ENCODE results near the gene TRMT44.
A peak's percentile ranks its signal among the peaks of the same experiment; 100 is the strongest.

Gene TRMT44

DNA sequence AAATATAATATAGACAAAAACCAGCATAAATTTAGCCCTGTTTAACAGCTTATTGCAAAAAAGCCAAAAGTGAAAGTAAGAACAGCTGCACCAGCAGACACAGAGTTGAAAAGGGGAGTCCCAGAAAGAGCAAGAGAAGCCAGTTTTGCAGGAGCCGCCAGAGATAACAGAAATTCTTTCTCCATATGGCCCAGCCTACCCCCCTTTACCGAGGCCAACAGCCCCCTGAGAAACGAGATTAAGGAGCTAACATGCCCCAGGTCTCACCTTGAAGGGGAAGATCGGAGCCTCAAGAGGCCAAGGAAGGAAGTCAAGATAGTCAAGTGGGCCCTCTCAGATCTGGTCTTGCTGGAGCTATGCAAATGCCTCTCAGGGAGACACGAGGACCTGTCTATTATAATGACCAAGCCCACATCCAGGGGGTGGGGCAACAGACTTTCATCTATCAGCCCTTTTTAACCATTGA, 4.9 kb upstream of the TRMT44 start:
- DNase-seq (ENCODE audit: low read depth), result no peak

DNA sequence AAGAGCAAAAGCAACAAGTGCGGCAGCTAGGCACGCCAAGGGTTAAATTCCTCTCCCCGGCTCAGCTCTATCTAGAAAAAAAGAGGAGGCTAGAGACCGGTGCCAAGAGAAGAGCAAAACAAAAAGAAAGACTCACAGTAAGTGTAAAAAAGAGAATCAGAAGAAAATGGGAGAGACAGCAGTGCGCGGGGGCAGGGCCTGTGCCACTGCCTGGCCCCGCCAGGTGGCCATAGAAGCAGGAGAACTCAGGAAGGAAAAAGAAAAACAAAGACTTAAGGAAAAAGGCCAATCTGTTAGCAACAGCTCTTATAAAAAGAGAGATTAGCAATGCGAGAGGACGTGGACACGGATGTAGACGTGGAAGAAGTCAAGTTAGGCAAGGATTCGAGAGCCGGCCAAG, 3.3 kb upstream of the TRMT44 start:
- no peak for DNase-seq (ENCODE audit: low read depth)

DNA sequence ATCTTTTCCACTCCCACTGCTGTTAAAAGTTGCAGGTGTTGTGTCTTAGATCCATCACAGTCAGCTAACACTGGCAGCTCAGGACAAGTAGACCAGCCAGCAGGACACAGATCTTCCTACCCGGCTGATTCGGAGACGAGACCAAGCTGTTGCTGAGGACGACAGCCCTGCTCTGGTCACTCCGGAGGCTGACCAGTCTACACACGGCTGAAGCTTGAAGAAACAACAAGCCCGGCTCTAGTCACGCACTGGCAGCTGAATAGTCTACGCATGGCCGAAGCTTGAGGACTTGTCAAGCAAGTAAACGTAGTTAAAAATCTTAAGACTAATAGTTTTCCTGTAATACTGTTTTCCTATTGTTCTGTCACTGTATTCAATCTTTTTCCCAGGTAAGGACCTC, 1.8 kb upstream of the TRMT44 start:
- DNase-seq (ENCODE audit: low read depth), result no peak

DNA sequence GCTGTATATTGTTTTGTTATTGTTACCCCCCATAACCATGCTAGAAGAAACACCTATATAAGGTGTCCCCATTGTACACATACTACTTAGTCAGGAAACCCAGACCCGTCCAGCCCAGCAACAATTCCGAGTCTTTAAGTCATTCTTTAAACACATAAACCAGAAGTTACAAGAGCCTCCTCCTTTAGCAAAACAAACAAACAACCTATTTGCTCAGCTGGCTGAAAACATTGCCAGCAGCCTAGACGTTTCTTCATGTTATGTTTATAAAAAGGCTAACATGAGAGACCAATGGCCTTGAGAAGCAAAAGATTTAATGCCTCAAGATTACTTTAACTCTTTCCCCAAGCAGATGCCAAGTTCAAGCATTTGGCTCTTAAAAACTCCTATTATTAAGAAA, 1.4 kb upstream of the TRMT44 start:
- DNase-seq (ENCODE audit: low read depth), result no peak

DNA sequence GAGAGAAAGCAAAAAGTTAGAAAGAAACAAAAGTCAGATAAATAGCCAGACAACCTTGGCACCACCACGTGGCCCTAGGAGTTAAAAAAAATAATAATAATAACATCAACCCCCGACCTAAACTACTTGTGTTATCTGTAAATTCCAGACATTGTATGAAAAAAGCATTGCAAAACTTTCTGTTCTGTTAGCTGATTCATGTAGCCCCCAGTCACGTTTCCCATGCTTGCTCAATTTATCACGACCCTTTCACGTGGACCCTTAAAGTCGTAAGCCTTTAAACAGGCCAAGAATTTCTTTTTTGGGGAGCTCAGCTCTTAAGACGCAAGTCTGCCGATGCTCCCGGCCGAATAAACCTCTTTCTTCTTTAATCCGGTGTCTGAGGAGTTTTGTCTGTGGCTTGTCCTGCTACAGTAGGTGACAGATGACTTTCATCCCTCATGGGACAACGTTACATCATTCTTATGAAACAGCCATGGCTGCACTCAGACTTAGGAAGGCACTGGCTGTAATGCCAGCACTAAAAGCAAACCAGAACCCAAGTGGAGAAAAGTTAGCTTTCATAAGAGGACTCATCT, 574 bp upstream of the TRMT44 start:
- no peak for DNase-seq (ENCODE audit: low read depth)

DNA sequence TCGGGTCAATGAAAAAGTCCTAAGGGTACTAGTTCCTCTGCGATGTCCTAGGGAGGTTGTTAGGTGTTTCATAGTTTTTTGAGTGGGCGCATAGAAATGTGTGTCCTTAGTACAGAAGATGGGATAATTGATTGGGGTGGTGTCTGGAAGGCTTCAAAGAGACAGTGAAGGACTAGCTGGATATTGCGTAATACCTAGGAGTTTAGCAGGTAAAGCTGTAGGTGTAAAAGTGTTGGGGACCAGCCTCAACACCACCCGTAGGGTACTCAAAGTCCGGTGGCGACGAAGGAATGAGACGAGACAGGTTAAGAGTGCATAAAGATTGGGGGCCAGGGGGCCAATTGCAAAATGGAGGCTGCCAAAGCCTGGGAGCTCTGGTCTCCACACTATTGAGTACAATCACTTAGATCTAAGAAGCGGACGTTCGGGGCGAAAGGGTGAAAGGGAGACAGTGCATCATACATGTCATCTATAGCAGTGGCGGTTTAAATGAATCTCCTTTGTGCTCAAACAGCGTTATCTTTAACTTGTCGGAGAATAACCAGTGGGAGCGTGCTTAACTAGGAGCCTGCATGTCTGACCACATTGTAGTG, 1.0 kb downstream of the TRMT44 start:
- no peak for DNase-seq (ENCODE audit: low read depth)

DNA sequence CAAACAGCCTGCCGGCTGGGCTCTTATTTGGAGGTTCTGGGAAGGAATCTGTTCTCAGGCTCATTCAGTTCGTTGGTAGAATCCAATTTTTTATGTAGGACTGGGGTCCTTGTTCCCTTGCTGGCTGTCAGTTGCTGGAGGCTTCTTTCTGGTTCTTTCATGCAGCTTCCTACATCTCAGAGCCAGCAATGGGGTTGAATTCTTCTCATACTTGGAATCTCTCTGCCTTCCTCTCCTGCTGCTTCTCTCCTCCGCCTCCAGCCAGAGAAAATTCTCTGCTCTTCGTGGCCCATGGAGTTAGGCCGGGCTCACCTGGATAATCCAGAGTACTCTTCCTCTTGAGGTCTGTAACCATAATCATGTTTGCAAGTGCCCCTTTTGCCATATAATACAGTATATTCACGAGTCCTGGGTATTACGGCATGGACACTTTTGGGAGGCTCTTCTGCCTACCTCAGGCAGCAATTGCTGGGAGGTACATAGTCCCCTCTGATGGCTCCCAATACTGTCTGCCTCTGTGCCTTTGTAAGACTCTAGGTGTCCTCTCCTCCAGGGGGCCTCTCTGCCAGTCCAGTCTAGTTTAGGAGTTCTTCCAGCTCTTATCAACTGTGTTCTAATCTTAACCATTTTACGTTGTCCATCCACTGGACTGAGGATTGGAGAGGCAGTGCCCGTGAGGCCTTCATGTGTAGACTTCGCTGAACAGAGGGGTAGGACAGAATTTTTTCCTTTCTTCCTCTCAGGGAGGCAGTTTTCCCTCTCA, 2.2 kb downstream of the TRMT44 start:
- no peak for DNase-seq (ENCODE audit: low read depth)

DNA sequence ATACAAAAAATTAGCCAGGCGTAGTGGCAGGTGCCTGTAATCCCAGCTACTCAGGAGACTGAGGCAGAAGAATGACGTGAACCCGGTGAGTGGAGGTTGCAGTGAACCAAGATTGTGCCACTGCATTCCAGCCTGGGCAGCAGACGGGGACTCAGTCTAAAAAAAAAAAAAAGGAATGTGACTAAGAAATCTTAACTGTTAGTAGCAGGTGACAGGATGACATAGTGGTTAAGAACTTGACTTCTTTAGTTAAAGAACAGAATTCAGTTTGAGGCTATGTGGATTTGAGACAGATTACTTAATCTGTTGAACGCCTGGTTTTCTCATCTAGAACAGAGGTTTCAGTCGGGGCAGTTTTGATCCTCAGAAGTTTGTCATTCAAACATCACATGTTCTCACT, 3.2 kb downstream of the TRMT44 start:
- DNase-seq (ENCODE audit: low read depth), result no peak

DNA sequence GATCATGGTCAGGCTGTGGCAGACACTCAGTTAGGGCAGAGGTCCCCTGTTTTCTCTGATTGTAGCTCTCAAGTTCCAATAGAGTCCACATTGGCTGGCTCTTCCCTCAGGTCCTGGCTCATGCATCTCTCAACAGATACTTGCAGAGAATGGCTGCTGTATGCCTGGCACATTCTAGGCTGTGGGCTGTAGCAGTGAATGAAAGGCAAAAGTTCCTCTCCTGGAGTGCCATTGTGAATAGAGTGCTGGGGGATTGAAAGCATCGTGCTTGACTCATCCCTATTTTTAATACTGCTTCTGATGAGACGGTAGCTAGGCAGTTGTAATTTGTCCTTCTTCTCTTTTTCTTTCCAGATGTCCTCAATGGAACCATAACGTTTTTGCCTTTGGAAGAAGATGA, 5.5 kb downstream of the TRMT44 start:
- no peak for DNase-seq (ENCODE audit: low read depth)

DNA sequence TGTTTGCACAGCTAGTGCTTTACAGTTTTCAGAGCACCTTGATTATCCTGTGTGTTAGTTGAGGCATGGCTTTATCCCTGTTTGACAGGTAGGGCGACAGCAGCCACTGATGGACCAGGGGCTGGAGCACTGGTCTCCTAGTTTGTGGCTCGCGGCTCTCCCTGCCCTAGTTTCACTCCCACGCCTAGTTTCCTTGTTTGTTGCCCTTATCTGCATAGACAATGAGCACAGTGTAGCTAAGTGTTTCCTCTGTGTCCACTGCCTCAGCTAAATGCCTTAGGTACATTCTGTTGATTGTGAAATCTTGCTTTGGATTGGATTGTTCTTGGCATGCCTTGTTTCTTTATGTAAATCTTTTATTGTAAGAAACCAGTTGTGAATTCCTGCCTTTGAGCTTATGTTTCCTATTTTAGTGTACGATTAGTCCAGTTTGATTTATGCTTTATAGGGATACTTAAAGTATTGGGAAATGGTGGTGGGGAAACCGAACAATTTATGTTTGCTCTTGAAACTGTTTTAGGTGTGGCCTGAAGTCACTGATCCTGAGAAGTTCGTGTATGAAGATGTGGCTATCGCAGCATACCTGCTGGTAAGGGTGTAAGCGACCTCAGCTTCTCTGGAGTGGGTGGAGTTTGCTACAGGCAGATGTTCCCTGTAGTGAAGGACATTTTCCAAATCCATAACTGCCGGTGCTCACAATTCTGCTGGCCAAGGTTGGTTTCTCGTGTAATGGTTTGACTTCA, 11.0 kb downstream of the TRMT44 start:
- DNase-seq (ENCODE audit: low read depth), result no peak

DNA sequence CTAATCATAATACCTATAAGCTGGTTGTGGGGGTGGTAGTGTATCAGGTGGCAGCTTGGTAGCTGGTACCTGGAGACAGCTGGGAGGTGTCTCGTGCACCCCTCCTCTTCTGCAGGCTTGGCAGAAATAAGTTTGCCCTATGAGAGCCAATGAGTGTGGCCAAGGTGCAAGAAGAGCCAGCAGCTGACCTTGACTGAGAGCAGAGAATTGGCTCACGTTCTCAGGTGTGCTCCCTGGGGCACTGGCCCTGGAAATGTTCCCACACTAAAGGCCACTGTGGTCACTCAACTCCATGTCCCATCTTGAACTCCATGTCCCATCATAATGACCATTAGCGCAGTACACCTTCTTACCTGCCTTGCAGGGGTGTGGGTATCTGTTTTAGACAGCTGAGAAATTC, 13.4 kb downstream of the TRMT44 start:
- DNase-seq (ENCODE audit: low read depth), result no peak

DNA sequence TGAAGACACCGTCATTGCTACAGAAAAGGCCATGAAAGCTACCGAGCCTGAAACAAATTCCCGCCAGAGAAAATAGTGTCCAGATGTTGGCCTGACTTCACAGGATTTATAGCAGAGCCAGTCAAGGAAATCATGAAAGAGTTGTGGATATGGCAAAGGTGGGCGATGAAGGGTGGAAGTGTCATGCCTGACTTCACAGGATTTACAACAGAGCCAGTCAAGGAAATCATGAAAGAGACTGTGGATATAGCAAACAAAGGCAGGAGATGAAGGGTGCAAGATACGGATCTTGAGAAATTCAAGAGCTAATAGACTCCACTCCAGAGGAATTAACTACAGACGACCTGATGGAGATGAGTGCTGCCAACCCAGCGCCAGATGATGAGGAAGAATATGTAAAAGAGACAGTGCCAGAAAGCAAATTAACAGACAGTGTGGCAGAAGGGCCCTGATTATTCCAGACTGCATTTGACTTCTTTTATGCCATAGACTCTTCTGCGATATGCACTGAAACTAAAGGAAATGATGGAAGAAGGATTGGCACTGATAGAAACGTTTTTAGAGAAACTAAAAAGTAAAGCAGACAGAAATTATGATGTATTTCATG, 17.2 kb downstream of the TRMT44 start:
- DNase-seq (ENCODE audit: low read depth), result no peak

DNA sequence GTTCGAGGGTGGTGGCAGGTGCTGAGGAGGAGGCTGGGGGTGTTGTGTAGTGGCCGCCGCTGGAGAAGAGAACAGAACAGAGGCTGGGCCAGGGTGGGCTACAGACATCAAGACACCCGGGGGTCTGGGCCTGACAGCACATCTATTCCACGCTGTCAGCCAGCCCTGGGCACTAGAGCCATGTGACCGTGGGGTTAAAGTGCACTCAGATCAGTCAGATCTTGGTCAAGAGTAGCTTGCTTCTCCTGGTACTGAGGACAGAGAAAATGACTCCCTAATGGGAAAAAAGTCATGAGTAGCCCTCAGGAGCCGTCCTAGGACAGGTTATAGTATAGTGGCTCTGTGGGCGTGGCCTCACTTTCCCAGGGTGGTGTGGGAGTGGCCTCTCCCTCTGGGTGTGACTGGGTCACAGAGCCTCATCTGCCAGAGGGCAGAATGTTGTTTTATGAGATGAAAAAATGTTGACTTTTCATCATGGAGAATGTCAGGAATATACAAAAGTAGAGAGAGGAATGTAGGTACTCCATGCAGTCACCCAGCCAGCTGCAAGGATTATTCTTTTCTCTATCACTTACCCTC, 19.4 kb downstream of the TRMT44 start:
- no peak for DNase-seq (ENCODE audit: low read depth)

DNA sequence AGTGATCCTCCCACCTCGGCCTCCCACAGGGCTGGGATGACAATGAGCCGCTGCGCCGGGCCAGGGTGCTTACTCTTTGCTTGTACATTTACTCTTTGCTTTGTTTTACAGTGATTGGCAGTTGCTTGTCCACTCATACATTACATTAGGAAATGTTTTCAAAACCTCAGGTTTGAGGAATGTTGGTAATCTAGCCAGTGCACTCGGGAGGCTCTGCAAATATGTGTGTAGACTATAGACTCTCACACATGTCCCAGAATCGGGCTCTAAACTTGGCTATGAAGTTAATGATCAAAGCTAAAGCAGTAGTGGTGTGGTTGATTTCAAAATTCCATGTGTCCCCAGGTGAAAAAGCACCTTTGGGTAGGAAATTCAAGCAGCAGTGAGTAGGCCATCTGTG, 20.5 kb downstream of the TRMT44 start:
- no peak for DNase-seq (ENCODE audit: low read depth)

DNA sequence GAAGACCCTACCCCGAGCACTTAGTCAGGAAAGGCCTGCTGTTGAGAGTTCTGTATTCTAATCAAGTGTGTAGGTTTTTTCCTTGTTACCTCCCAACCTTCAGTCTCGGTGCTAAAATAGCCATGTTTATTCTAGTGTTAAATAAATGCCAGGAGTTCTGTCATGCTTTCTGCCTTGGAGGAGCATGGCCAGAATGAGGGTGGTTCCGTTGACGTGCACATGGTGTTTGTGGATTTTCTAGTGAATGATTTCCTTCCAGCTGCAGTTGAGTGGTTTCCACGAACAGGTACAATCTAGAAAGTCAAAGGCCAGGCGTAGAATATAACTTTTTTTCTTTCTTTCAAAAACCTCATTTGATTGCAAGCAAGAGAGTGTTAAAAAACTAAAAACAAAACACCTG, 21.0 kb downstream of the TRMT44 start:
- DNase-seq (ENCODE audit: low read depth), result no peak

DNA sequence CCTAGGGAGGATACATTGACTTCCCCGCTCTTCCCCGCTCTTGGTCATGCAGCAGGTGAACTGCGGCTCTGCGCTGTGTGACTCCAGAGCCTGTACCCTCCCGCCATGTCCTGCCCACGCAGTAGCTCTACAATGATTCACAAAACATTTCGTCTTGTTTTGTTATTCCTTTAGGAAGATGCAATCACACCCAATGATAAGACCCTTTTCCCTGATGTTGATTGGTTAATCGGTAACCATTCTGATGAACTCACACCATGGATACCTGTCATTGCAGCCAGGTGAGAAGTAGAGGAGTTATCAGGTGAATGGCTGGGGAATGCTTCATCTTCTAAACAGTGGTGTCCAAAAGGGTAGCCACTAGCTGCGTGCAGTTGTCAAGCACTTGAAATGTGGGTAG, 23.2 kb downstream of the TRMT44 start:
- no peak for DNase-seq (ENCODE audit: low read depth)

DNA sequence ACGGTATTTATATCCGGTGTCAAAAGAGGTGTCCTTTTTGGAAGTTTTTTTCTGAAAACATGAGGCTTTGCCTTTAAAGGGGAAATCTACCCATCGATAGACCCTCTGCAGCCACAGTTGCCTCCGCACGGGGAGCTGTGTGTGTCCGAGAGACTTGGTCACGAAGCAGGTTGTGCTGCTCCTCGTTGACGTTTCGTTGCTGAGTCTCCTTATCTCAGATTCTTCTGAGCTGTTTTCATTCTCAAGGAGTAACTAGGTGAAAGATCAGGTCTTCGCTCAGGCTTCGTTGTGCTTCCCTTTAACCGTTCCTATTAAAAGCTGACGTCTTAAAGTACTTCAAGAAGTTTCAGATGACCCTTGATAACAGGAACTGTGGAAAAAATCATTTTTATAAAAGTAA, 23.8 kb downstream of the TRMT44 start:
- DNase-seq (ENCODE audit: low read depth), result no peak

DNA sequence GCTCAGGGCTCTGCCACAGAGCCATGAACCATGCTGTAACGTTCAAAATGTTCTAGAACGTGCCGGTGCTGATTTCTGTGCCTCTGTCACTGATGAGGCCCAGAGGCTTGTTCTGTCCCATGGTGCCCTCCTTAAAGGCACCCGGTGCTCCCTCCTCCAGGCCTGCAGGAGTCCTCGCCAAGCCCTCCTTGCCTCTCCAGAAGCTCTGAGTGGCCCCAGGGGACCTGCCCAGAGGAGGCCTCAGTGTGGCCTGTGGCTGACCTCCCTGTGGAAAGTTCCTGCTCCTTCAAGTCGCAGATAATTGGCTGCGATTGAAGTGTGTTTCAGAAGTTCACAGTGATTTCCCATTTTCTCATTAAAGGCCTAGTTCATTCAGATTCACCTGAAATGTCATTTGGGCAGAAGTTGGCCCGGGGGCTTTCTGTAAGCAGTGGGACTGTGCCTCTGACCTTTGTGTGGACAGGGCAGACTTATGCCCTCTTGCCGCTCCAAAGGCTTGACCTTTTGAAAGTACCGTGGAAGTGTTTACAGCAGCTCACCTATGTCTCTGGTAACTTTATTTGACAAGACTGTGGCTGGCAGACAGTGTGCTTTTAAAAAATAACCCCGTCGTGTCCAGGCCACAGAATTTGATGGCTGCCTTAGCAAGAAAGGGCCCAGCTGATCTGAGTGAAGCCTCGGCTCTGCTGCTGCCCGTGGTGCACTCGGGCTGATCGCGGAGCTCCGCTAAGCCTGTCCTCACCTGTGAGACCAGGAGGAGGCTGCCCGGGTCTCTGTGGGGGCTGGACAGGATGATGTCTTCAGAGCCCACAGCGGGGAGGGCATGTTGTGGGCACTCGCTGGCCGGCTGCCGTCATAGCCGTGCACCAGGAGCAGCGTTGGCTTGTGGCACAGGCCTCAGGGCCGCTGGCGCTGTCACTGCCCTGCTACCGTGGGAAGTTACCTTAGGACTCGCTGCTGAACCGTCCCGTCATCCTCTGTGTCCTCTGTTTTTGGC, 25.3 kb downstream of the TRMT44 start:
- DNase-seq (ENCODE audit: low read depth), result no peak

DNA sequence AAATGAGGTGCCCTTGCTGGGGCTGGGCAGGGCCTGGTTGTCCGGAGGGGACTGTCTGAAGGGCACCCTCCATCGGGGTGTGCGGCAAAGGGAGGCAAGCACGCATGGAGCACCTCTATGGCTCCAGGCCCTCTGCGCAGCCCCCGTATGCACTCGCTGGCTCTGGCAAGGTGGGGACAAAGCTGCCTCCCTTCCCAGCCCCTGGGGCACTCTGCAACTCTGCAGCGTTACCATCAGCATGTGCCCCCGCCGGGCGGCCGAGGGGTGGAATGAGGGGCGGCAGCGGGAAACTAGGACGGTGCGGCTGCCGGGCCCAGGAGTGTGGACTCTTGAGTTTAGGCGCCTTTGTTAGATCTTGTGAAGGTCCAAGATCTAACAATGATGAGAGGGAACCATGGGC, 26.4 kb downstream of the TRMT44 start:
- DNase-seq (ENCODE audit: low read depth), result no peak

DNA sequence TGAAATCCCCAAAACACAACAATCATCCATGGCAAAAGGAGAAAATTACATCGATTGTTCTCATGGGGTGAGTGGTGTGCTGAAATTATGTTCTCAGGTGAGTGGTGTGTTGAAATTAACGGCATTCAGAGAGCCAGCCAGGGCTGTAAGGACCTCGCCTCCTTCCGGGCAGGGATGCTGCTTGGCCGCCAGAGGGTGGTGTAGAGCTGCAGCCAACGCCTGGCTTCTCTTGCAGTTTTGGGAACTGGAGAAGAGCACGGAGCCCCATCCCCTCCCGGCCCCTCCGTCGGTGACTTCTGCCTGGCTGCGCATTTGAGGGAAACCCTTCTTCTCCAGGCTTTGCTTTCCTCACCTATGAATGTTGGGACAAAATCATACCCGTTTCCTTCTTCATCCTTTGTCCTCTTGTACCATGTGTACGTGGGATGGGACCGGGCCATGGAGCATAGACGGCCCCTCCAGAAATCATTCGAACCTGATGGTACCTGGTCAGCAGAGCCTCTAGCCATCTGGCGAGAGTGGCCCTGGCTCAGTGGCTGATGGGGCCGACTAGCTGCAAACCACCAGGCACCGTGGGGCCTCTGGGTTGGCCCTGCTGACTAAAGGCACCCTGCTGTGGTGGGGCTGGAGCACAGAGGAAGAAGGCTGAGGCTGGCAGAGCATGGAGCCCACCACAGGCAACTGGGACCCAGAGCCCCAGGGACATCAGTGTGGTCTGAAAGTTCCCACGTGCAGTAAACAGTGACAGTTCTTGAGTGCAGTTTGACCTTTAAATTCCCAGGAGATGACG, 28.4 kb downstream of the TRMT44 start:
- peak; percentile 7 for DNase-seq (ENCODE audit: low read depth)
